GM12878 (cell line): ENCODE measurements around the gene RGS19. TPM values are rescaled to one million over a fixed set of nuclear protein-coding genes. Genes with fewer than 3 reads are reported as not detected.

ENCODE experiments used
- ATAC-seq: fragments of 200-7000 bp; cut with Tn5 transposase; 3 replicates; pipeline ENCODE4 v1.9.1; 2020; ENCODE audit warnings: mild to moderate bottlenecking, moderate library complexity
- BruUV-seq: library from RNA; stranded (reverse); fragments of 400-500 nt; replicated peaks from 2 replicates; lab custom pipeline; 2021; lab: Mats Ljungman, UMichigan
- CTCF ChIA-PET: fragments of 300-600 bp; sonication (Branson Sonifier 250); formaldehyde crosslinking; extraction: SDS; loops from one replicate; lab custom pipeline; 2021; ENCODE audit warnings: inconsistent platforms; lab: Yijun Ruan, JAX
- POLR2A ChIA-PET: fragments of 350-600 bp; formaldehyde crosslinking; extraction: SDS; loops from one replicate; lab custom pipeline; 2021; ENCODE audit warnings: inconsistent platforms; lab: Charles Lee
- RAD21 ChIA-PET: fragments of 300-600 bp; sonication (Branson Sonifier 250); formaldehyde crosslinking; loops from one replicate; lab custom pipeline; 2023; ENCODE audit warnings: antibody characterized with exemption; ENCODE audit not compliant: unreplicated experiment; lab: Charles Lee
- SMC1A ChIA-PET: fragments of 300-600 bp; sonication (Branson Sonifier 250); formaldehyde crosslinking; loops from one replicate; lab custom pipeline; 2023; ENCODE audit not compliant: unreplicated experiment, uncharacterized antibody; lab: Charles Lee
- DNase-seq: peaks from one replicate; pipeline ENCODE4 v3.0.0-alpha.2; 2011; ENCODE audit warnings: low read depth, low spot score
- FAIRE-seq: peaks from 3 replicates; lab custom pipeline; 2011; peaks lifted over from hg19 to GRCh38; lab: Jason Lieb, UNC
- H2AFZ ChIP-seq: 2 replicates; pipeline ENCODE4 v1.6.0; 2011; ENCODE audit warnings: low read depth, low read length, control low read depth; ENCODE audit not compliant: control insufficient read depth
- H3K27ac ChIP-seq: 2 replicates; pipeline ENCODE4 v1.5.1; 2011; ENCODE audit warnings: control low read depth; ENCODE audit not compliant: control insufficient read depth, insufficient read depth
- H3K27me3 ChIP-seq, 2 experiments: replicated peaks in 1 of 2; 2 replicates each; pipeline versions ENCODE4 v1.6.0 to v1.6.1; 2011; ENCODE audit warnings: low read length in 1 of 2; ENCODE audit not compliant: control insufficient read depth in 2 of 2, insufficient read depth in 2 of 2
- H3K36me3 ChIP-seq, 2 experiments: 2 replicates each; pipeline ENCODE4 v1.5.1; 2011; ENCODE audit warnings: low read length in 1 of 2; ENCODE audit not compliant: control insufficient read depth in 2 of 2, insufficient read depth in 2 of 2
- H3K4me1 ChIP-seq: 2 replicates; pipeline ENCODE4 v1.6.1; 2011; ENCODE audit warnings: mild to moderate bottlenecking, low read length, moderate library complexity, mixed read lengths; ENCODE audit not compliant: control insufficient read depth, insufficient read depth
- H3K4me2 ChIP-seq: 2 replicates; pipeline ENCODE4 v1.6.0; 2011; ENCODE audit warnings: control low read depth; ENCODE audit not compliant: control insufficient read depth, insufficient read depth
- H3K4me3 ChIP-seq: fragments of 200-600 bp; sonication (generic); 2 replicates; pipeline ENCODE4 v1.5.1; 2016
- H3K79me2 ChIP-seq: 2 replicates; pipeline ENCODE4 v1.6.0; 2011; ENCODE audit warnings: low read length; ENCODE audit not compliant: control insufficient read depth, insufficient read depth
- H3K9ac ChIP-seq: 2 replicates; pipeline ENCODE4 v1.8.0; 2011; ENCODE audit warnings: low read length, control low read depth, mixed read lengths; ENCODE audit not compliant: control insufficient read depth, insufficient read depth
- H3K9me3 ChIP-seq: replicated peaks from 3 replicates; pipeline ENCODE4 v1.5.1; 2011; ENCODE audit warnings: mild to moderate bottlenecking, low read length; ENCODE audit not compliant: control insufficient read depth, insufficient read depth
- H4K20me1 ChIP-seq: 2 replicates; pipeline ENCODE4 v1.6.0; 2011; ENCODE audit not compliant: control insufficient read depth, insufficient read depth
- BHLHE40 ChIP-seq, 2 experiments: fragments of 450-650 bp in 1 of 2; IDR thresholded peaks; 2 replicates each; pipeline ENCODE4 v1.6.1; 2011 to 2017; ENCODE audit warnings: low read depth in 2 of 2, borderline replicate concordance in 1 of 2, improper control_type of control experiment in 1 of 2, low read length in 1 of 2, mild to moderate bottlenecking in 1 of 2
- JUND ChIP-seq: IDR thresholded peaks from 2 replicates; pipeline ENCODE4 v1.6.1; 2012; ENCODE audit warnings: low read depth, mild to moderate bottlenecking, low read length, improper control_type of control experiment, moderate library complexity
- NFYB ChIP-seq: IDR thresholded peaks from 2 replicates; pipeline ENCODE4 v1.6.1; 2011; ENCODE audit warnings: low read depth, mild to moderate bottlenecking, low read length, improper control_type of control experiment, moderate library complexity; ENCODE audit not compliant: insufficient read depth
- PAX8 ChIP-seq: fragments of 450-650 bp; IDR thresholded peaks from 2 replicates; pipeline ENCODE4 v1.6.1; 2017; ENCODE audit warnings: mild to moderate bottlenecking, moderate library complexity
- PML ChIP-seq: IDR thresholded peaks from 2 replicates; pipeline ENCODE4 v1.6.1; 2012; ENCODE audit warnings: low read length, inconsistent platforms
- SMAD5 ChIP-seq: IDR thresholded peaks from 2 replicates; pipeline ENCODE4 v1.6.1; 2016; ENCODE audit warnings: antibody characterized with exemption, low read depth
- STAT1 ChIP-seq: fragments of 450-650 bp; conservative IDR thresholded peaks from 2 replicates; pipeline ENCODE4 v1.6.1; 2014; ENCODE audit warnings: antibody characterized with exemption, mild to moderate bottlenecking
- TARDBP ChIP-seq: IDR thresholded peaks from 2 replicates; pipeline ENCODE4 v1.6.1; 2016; ENCODE audit warnings: borderline replicate concordance
- YBX1 ChIP-seq: fragments of 450-650 bp; IDR thresholded peaks from 2 replicates; pipeline ENCODE4 v1.6.1; 2016; ENCODE audit warnings: antibody characterized with exemption
- ZBTB11 ChIP-seq: fragments of 450-650 bp; formaldehyde crosslinking; IDR thresholded peaks from 2 replicates; pipeline ENCODE4 v1.5.0; 2022; ENCODE audit warnings: mild to moderate bottlenecking, missing genetic modification characterization
- ZBTB40 ChIP-seq: fragments of 450-650 bp; IDR thresholded peaks from 2 replicates; pipeline ENCODE4 v1.6.1; 2016; ENCODE audit warnings: mild to moderate bottlenecking, moderate library complexity, borderline replicate concordance
- WGBS: methylation state at CpG from one replicate; pipeline ENCODE4 v1.1.6; 2016; ENCODE audit warnings: low lambda C conversion rate; ENCODE audit not compliant: insufficient replicate concordance, insufficient coverage; ENCODE audit errors: missing lambda C conversion rate; 5-methylcytosine and 5-hydroxymethylcytosine counted together
- in situ Hi-C: fragments of 300-500 bp; cut with MboI; formaldehyde crosslinking; loops from 9 replicates; pipeline ENCODE4 v1.14.3; 2018; ENCODE audit warnings: mixed read lengths
- intact Hi-C: fragments of 100-400 bp; cut with micrococcal nuclease; formaldehyde crosslinking; loops from one replicate; pipeline ENCODE4 v1.14.2; 2022; ENCODE audit not compliant: unreplicated experiment
- polyA plus RNA-seq, 11 experiments: library from polyadenylated mRNA; depleted of rRNA in 4 of 11; unstranded in 6 of 11; stranded (reverse) in 5 of 11; fragments of >200 nt; fragmentation: Nextera tagmentation in 4 of 11; fragmentation: Illumina TruSeq in 1 of 11; extraction: Ambion mirVana in 4 of 11; extraction: Trizol in 1 of 11; gene quantifications; 1 replicate in 1 of 11; 2 replicates in 10 of 11; pipeline versions ENCODE4 v1.2.1 to v1.2.3, GENCODE V29; 2011 to 2016; ENCODE audit warnings: inconsistent platforms in 2 of 11, missing spikeins in 2 of 11, low read depth in 1 of 11
- total RNA-seq, 4 experiments: library from RNA; depleted of rRNA in 3 of 4; stranded (reverse); fragments of >200 nt in 3 of 4; fragmentation: Illumina TruSeq in 1 of 4; extraction: Trizol in 1 of 4; gene quantifications; 2 replicates each; pipeline versions ENCODE4 v1.2.1 to v1.2.3, GENCODE V29; 2013 to 2021

The RGS19 gene
- total and polyA plus RNA-seq, 10 of the 15 experiments (the other 5 are each of a cell fraction or from before 2014, with no cell fraction given), result 0.82 to 62.4 (median 39.8) TPM

- H3K4me1 ChIP-seq, result peaks cover 9% of the 10 kb centered on the region
- no peaks in the 10 kb centered on the region for H3K79me2 ChIP-seq
- no peak overlapping the region for H3K4me3 ChIP-seq
- H3K27me3 ChIP-seq, result peaks cover 1 to 5% of the 10 kb centered on the region in 2 experiments; a peak in 3 of 4 replicates
- intact Hi-C loops, result no loop called here
- H3K36me3 ChIP-seq, result no peaks in the 10 kb centered on the region
- no peak for ATAC-seq
- ChIA-PET POLR2A (interaction anchor here (0.7 kb wide), 1 partner anchor 10 kb away, joined by 3 read pairs; no protein-coding TSS in a partner anchor), RAD21 (interaction anchor here (2.0 to 2.1 kb wide), 2 partner anchors 9 to 77 kb away, joined by 5 to 8 read pairs; no protein-coding TSS in a partner anchor), SMC1A (no interaction called here)
- H3K4me2 ChIP-seq, result no peak overlapping the region
- H3K9me3 ChIP-seq, result no peaks in the 10 kb centered on the region
- H2AFZ ChIP-seq, result no peak overlapping the region
- in situ Hi-C loops, result no loop called here
- WGBS, result 63% methylated on average over 14 of the region's 14 CpGs
- TF ChIP-seq YBX1, result no peak
- no peak for TF ChIP-seq JUND
- no peak for TF ChIP-seq STAT1
- TF ChIP-seq ZBTB11 (CRISPR knock-in tag), result no peak
- no peak for TF ChIP-seq NFYB
- TF ChIP-seq SMAD5, result no peak
- TF ChIP-seq TARDBP, result no peak
- no peak for TF ChIP-seq PAX8
- TF ChIP-seq ZBTB40, result no peak
- TF ChIP-seq PML, result no peak
- TF ChIP-seq BHLHE40 (IDR thresholded peaks at IDR 0.05; ENCODE audit: borderline replicate concordance in 1 of 2, low read depth in 2 of 2, low read length in 1 of 2), result no peak
- TF ChIP-seq, all 136 proteins: peak for 0
- DNase-seq (no peak), FAIRE-seq (no peak)
- H3K9ac ChIP-seq, result no peak overlapping the region
- CTCF ChIA-PET, result interaction anchor here (9.1 kb wide), 1 partner anchor 12 kb away, joined by 108 read pairs; no protein-coding TSS in a partner anchor
- no peaks in the 10 kb centered on the region for H4K20me1 ChIP-seq
- no TSS peak for BruUV-seq
- H3K27ac ChIP-seq, result no peak overlapping the region
Measured at GRCh38 chr20:64044484-64045247, 34.7 kb downstream of the RGS19 start.
